DND-41 (cell line): ENCODE data around the gene LMNTD2.

Source experiments
- ATAC-seq: fragments of 200-7000 bp; cut with Tn5 transposase; 3 replicates; pipeline ENCODE4 v1.9.1; 2021; ENCODE audit warnings: low read depth; ENCODE audit not compliant: insufficient read depth
- DNase-seq: peaks from one replicate; pipeline ENCODE4 v3.0.0-alpha.2; 2020
- H2AFZ ChIP-seq: 2 replicates; pipeline ENCODE4 v1.6.0; 2012; ENCODE audit warnings: low read depth, low read length
- H3K27ac ChIP-seq: 2 replicates; pipeline ENCODE4 v1.5.1; 2012; ENCODE audit warnings: low read length, inconsistent platforms
- H3K27me3 ChIP-seq: fragments of 200-600 bp; sonication (generic); 2 replicates; pipeline ENCODE4 v1.6.0; 2012; ENCODE audit warnings: low read length, mild to moderate bottlenecking, inconsistent platforms; ENCODE audit not compliant: insufficient read depth, poor library complexity
- H3K36me3 ChIP-seq: 2 replicates; pipeline ENCODE4 v1.5.1; 2012; ENCODE audit warnings: low read length, inconsistent platforms; ENCODE audit not compliant: insufficient read depth
- H3K4me1 ChIP-seq: 2 replicates; pipeline ENCODE4 v1.5.1; 2012; ENCODE audit warnings: mild to moderate bottlenecking, low read length; ENCODE audit not compliant: insufficient read depth
- H3K4me2 ChIP-seq: 2 replicates; pipeline ENCODE4 v1.6.0; 2012; ENCODE audit warnings: mild to moderate bottlenecking, moderate library complexity, low read length, inconsistent platforms; ENCODE audit not compliant: insufficient read depth
- H3K4me3 ChIP-seq, 2 experiments: fragments of 200-600 bp in 1 of 2; shearing (Covaris generic) in 1 of 2; 2 replicates each; pipeline ENCODE4 v1.5.1; 2012 to 2016; ENCODE audit warnings: inconsistent platforms in 2 of 2, low read length in 2 of 2, mild to moderate bottlenecking in 2 of 2, low read depth in 1 of 2, moderate library complexity in 1 of 2
- H3K79me2 ChIP-seq: 2 replicates; pipeline ENCODE4 v1.6.0; 2012; ENCODE audit warnings: low read length, inconsistent platforms; ENCODE audit not compliant: insufficient read depth
- H3K9ac ChIP-seq: 2 replicates; pipeline ENCODE4 v1.6.0; 2012; ENCODE audit warnings: low read depth, mild to moderate bottlenecking, inconsistent platforms, low read length, moderate library complexity
- H3K9me3 ChIP-seq: 2 replicates; pipeline ENCODE4 v1.5.1; 2012; ENCODE audit warnings: low read length, moderate library complexity, mild to moderate bottlenecking, inconsistent platforms; ENCODE audit not compliant: insufficient read depth, severe bottlenecking
- H4K20me1 ChIP-seq: 2 replicates; pipeline ENCODE4 v1.6.0; 2012; ENCODE audit warnings: low read length; ENCODE audit not compliant: insufficient read depth
- CTCF ChIP-seq: IDR thresholded peaks from 2 replicates; pipeline ENCODE4 v1.5.1; 2012; ENCODE audit warnings: borderline replicate concordance, low read length, moderate library complexity, mild to moderate bottlenecking; ENCODE audit not compliant: poor library complexity, severe bottlenecking; ENCODE audit errors: extremely low read depth
- EZH2 ChIP-seq: IDR thresholded peaks from 3 replicates; pipeline ENCODE4 v1.6.1; 2012; ENCODE audit warnings: borderline replicate concordance, low read depth, mild to moderate bottlenecking, moderate library complexity, low read length, inconsistent platforms; ENCODE audit not compliant: severe bottlenecking

LMNTD2 gene

GRCh38 chr11:528166-528814 lies 32.2 kb downstream of the LMNTD2 start:
- H3K27ac ChIP-seq, result no peak overlapping the region
- H3K4me3 ChIP-seq, result no peak overlapping the region
- H3K79me2 ChIP-seq, result peaks cover under 1% of the 10 kb centered on the region; the same call in 1 of the 2 replicates
- H3K9me3 ChIP-seq, result no peaks in the 10 kb centered on the region
- H2AFZ ChIP-seq, result no peak overlapping the region
- no peak overlapping the region for H3K4me2 ChIP-seq
- H3K36me3 ChIP-seq, result peaks cover 23% of the 10 kb centered on the region
- H3K4me1 ChIP-seq, result 0 out of 2 replicates have a peak, but pooled peaks cover 3% of the 10 kb centered on the region
- H4K20me1 ChIP-seq, result peaks cover 20% of the 10 kb centered on the region
- TF ChIP-seq CTCF (no peak), EZH2 (no peak)
- DNase-seq (no peak), ATAC-seq (no peak)
- H3K27me3 ChIP-seq, result no peaks in the 10 kb centered on the region
- no peak overlapping the region for H3K9ac ChIP-seq

- no peak overlapping the region for H3K27ac ChIP-seq
- peaks cover 2% of the 10 kb centered on the region for H4K20me1 ChIP-seq
- H3K79me2 ChIP-seq, result no peaks in the 10 kb centered on the region
- no peak overlapping the region for H3K9ac ChIP-seq
- DNase-seq (no peak), ATAC-seq (no peak)
- H3K27me3 ChIP-seq, result no peaks in the 10 kb centered on the region
- H3K36me3 ChIP-seq, result peaks cover 2% of the 10 kb centered on the region
- no peak overlapping the region for H3K4me2 ChIP-seq
- H3K4me3 ChIP-seq, result no peak overlapping the region
- no peaks in the 10 kb centered on the region for H3K9me3 ChIP-seq
- no peak for TF ChIP-seq EZH2
- no peak for TF ChIP-seq CTCF
- no peaks in the 10 kb centered on the region for H3K4me1 ChIP-seq
- H2AFZ ChIP-seq, result no peak overlapping the region
These were observed 34.3 kb downstream of the LMNTD2 start for GRCh38 chr11:526192-526591.

- Histone ChIP-seq H3K4me2 (no peak overlapping the region), H2AFZ (no peak overlapping the region), H3K4me3 (no peak overlapping the region), H3K27me3 (no peaks in the 10 kb centered on the region), H3K9me3 (peaks cover 3% of the 10 kb centered on the region), H3K27ac (no peak overlapping the region), H3K9ac (no peak overlapping the region), H3K36me3 (no peaks in the 10 kb centered on the region), H4K20me1 (no peaks in the 10 kb centered on the region), H3K79me2 (no peaks in the 10 kb centered on the region), H3K4me1 (no peaks in the 10 kb centered on the region)
- TF ChIP-seq EZH2 (no peak), CTCF (no peak)
- ATAC-seq, result no peak
- DNase-seq, result no peak
These were observed 39.3 kb downstream of the LMNTD2 start for GRCh38 chr11:521177-521688.
